HG02610 (cell line): ENCODE measurements around the gene MMAB.

Source experiments
- ATAC-seq: cut with Tn5 transposase; IDR thresholded peaks from one replicate; pipeline ENCODE4 v1.9.1; 2021; ENCODE audit warnings: mild to moderate bottlenecking, moderate library complexity; ENCODE audit not compliant: unreplicated experiment

The MMAB gene

DNA sequence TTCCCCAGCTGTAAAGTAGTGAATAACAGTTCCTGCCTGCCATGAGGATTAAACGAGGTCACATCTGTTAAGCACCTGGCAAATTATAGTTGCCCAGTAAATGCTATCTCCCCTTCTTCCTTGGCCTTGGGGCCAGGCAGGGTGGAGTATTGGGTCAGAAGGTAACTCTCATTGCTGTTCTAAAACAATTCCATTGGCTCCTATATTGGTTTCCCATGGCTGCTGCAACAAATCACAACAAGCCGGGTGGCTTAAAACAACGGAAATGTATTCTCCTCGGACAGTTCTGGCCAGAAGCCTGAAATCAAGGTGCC, 31.9 kb downstream of the MMAB start:
- ATAC-seq: no peak

DNA sequence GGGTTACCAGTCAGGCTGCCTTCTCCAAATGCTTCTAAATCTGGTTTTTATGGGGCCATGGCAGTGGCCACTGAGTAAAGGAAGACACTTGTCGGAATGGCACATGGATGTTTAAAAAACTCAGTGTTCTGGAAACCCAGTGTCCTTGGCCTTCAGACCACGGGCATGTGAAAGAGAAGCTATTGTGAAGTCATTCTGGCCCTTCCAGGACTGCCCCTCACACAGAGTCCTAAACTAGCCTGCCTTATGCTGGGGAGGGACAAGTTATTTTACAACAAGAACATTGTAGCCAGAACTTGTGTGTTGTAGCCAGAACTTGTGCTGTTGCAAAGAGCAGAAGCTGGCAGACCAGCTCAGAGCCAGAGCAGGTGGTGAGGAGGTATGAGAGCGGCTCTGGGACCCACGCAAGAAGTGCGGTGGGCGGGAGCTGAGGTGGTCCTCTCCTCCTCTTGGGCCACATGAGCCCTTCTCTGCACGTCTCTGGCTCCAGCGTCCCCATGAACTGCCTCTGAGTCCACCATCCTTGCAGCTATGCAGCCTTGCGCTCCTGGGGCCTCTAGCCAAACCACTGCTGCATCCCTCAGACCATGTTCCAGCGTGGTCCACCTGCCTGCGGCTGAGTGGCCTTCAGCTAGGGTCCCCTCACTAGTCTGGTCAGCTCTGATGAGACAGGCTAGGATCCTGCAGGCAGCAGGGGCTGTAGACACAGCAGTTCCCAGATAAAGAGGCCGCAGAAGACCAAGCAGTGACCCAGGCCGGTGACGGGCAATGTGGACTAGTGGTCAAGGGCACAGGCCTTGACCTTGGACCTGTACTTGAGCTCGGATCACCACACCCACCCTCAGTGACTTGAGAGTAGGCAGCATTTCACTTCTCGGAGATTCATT, 32.5 kb downstream of the MMAB start:
- no peak for ATAC-seq

DNA sequence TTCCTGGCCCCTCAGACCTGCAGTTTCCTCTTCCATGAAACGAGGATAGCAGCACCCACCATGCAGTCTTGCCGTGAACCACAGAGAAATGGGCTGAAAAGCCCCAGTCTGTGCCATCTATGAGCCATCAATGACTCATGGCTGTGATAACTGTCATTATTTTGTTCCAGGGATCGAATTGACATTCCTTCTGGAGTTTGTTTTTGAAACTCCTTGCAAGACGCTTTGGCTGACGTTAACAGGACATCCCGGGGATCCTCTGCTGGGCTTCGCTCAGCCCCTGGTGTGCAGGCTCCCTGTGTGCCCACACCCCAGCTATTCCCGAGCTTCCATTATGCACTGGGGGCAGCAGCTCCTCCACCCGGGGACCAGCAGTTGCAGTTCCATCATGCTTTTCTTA, 33.8 kb downstream of the MMAB start:
- ATAC-seq: no peak

DNA sequence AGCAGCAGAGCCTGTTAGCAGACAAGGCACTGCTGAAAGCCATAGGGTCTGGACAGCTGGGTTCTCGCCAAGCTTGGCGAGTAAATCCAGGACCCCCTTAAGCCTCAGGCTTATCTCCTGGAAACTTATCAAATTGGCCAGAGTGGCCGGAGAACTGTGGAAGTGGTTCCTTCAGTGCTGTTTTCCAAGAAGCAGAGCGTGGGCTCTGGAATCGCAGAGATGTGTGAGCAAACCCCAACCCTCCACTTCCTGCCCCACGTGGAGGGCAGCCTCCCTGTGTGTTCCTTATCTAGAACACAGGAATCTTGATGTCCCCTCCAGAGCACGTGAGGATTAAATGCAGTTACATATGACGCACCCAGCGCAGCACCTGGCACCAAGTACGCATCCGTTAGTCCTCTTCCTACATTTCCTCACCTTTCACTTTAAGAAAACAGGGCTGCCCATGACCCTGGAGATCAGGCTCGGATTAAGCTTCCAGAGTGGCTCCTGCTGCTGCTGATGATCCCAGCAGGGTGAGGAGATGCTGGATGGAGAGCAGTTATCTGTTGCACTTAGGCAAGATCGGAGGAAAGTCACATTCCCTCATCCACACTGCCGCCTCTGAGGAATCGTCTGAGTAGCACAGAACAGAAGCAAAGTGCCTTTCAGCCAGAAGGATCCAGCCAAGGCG, 35.0 kb downstream of the MMAB start:
- no peak for ATAC-seq

DNA sequence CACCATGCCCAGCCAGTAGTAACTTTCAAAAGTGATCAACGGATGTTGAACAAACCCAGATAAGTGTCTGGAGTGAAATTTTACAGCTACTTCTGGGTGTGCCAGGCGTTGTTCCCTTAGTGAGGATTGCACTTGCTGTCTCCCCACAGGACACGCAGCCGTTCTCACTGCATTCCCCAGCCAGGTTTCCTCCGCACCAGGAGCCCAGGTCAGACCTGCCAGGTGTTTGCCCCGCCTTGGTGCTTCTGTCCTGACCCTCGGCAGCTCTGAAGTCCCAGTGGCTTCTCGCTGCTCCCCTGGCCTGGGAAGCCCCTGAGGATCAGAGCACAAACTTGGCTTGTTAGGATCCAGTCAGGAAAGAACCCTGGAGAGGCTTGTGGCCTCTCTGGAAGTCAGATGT, 36.2 kb downstream of the MMAB start:
- ATAC-seq: no peak

DNA sequence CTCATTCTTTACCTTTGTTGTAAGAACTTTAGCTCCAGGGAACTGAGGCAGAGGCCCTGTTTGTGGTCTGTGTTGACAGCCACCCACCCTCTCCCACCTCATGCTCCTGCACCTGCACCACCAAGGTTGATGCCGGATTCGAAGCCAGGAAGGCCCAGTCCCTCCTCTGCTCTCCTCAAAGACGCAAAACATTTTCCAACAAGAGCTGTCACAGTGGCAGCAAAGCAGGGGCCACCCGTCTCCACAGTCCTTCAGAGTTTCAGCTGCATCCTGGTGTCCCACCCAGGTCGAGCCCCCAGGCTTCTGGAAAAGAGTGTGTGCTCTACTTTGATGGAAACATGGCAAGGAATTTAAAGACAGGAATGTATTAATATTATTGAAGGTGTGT, 37.4 kb downstream of the MMAB start:
- no peak for ATAC-seq

DNA sequence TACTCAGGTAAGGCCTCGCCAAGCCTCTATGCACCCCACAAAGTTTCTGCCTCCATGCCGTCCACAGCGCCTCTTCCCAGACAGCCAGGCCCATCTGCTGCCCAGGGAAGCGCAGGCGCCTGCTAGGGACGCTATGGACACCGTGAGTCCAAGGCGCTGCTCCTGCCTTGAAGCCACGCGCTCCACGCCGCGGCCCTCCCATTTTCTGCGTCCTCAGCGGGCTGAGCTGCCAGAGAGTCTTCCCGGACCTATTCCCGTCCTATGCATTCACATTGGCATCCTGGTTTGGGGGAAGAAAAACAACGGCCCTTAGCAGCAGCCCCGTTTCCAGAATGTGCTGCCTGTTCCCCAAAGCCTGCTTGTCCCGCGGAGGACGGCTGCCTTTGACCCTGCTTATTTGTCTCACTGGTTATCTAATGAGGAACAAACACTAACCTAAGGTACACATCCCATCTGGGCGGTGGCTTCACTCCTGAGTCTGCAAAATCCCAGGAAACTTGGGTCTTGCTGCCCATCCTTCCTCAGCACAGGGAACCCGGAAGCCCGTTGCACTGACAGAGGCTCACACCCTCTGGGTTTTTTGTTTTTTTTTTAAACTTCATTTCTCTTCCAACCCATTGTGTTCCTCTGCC, 38.0 kb downstream of the MMAB start:
- no peak for ATAC-seq

DNA sequence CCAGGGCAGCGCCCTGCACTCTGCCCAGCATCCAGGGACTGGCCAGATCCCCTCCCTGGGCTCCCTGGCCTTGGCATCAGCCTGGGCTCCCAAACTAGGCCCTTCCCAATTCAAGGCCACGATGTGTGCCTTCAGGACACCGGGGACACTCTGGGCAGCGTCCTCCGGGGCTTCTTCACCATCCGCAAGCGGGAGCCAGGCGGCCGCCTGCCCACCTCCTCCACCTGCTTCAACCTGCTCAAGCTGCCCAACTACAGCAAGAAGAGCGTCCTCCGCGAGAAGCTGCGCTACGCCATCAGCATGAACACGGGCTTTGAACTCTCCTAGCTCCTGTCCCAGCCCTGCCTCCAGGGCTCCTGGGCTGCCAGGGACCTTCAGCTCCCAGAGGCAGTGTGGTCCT, 38.8 kb downstream of the MMAB start:
- no peak for ATAC-seq

DNA sequence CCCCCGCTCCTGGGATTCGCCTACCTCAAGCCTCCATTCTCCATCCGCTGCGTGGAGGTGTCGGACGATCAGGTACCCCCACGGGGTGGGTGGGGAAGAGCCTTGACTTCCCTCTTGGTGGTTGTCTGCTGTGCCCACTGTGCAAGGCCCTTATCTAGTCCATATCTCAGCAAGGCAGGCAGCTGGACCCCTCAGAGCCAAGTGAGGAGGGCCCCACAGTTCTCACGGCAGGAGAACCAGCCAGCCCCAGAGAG, 39.9 kb downstream of the MMAB start:
- no peak for ATAC-seq

DNA sequence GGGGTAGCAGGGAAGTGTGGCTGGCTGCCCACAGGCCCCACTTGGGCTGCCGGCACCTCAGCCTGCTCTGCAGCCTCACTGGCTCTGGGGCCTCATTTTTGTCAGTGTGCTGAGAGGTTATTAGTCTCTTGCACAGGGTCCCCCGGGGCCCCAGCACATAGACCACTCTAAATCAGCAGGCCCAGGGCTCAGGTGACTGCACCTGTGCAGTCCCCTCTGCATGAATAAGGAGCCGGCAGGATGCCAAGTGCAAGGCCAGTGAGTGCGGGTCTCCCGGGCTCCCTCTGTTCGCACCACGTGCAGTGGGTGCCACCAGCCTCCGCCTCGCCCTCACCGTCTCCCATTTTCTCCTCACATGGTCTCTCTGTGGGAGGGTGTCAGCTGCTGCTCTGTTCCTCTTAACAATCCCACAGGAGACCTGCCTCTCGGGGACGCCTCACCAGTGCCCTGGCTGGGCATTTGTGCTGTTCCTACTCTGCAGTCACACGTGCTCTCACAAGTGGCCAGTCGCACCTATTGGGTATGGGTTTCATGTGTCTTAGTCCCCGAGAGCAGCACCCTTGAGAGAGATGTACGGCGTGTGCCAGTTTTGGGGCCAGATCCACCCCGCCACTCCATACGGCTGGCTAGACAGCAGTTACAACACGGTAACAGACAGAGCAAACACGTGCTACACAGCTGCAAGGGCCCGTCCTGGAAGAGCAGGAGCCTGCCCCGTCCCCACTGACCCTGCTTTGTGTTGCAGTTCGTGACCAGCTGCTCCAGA, 40.4 kb downstream of the MMAB start:
- no peak for ATAC-seq

DNA sequence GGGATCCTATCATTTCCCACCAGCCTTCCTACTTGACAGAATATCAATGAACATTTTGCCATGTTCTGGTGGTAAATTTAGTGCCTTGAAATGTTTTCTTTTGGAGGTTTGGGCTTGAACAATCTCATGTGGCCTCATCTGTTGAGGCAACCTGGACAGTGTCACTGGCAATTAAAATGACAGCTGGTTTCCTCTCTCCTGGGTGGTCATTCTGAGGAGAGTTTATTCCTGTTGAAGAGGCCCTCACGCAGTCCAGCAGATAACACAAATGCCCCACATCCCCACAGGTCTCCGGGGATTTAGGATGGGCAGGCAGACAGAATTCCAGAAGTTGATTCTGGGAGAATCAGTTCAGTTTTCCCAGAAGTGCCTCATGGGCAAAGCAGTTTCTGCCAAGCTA, 41.9 kb downstream of the MMAB start:
- no peak for ATAC-seq

DNA sequence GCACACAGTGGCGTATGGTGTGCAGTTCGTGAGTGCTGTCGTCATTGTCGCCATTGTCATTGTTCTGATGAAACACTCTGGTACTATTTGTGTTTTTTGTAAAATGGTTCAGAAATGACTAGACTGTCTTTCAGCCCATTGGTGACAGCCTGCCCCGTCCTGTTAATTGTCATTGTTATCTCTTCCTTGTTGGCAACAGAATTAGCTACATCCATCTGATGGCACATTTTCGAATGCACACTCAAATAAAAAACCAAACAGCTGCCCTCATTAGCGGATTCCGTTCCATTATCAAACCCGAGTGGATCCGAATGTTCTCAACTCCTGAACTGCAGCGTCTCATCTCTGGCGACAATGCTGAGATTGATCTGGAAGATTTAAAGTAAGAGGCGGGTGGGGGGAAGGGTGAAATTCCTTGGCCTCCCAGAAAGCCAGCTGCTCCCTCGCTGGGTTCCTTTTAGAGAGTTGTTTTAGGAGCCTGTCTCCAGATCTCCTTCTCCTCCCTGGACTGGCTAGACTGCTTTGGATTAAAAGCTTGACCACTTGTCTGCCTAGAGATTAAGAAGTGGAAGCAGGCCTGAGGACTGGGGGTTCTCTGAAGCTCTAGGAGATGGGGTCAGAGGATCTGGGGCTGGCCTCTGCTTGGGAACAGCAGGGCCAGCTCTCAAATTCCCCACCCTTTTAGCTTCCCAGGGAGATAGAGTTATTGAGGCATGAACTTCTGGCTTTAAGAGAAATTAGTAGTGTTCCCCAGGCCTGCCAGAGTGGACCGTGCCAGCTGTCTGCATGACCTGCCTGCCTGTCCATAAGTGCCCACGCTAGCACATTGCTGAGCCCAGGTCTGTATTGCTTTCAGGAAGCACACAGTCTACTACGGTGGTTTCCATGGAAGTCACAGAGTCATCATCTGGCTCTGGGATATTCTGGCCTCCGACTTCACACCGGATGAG, 43.3 kb downstream of the MMAB start:
- ATAC-seq: no peak

DNA sequence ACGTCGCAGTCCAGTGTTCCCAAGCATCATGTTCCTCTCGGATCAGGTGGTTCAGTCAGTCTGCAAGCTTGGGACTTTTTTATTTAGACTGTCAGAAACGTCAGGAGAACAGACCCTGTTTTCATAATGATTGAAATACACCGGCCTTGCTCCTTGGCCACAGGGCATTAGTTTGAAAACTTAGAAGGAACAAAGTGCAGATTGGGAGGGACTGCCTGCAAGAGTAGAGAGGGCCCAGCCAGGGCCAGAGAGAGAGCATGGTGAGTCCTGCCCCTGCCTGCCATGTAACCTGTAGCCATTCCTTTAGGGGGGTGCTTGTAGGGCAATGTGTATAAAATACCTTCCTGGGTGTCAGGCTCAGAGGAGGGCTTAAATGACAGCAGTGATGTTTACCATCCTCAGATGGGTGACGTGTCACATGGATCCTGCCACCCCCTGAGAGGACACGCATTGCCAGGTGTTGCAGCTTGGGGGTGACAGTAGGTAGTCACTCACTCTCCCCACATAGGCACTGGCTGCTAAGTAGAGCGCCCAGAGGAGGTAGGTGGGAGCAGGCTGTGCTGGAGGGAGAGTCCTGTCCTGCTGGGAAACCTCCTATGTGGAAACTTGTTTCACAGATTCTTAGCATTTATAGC, 45.7 kb downstream of the MMAB start:
- no peak for ATAC-seq

DNA sequence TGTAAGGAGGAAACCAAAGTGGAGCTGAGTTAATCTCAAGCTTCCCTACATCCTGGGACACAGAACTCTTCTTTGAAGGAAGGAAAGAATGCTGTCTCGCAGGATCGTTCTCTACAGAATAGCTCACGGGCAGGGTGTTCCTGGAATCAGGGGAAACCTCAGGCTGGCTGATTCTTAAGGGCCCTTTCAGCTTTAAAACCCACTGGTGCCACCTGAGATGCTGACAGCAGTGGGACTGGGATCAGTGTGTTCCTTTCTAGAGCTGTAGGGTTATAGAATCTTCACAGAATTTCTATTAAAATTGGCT, 48.1 kb downstream of the MMAB start:
- no peak for ATAC-seq

DNA sequence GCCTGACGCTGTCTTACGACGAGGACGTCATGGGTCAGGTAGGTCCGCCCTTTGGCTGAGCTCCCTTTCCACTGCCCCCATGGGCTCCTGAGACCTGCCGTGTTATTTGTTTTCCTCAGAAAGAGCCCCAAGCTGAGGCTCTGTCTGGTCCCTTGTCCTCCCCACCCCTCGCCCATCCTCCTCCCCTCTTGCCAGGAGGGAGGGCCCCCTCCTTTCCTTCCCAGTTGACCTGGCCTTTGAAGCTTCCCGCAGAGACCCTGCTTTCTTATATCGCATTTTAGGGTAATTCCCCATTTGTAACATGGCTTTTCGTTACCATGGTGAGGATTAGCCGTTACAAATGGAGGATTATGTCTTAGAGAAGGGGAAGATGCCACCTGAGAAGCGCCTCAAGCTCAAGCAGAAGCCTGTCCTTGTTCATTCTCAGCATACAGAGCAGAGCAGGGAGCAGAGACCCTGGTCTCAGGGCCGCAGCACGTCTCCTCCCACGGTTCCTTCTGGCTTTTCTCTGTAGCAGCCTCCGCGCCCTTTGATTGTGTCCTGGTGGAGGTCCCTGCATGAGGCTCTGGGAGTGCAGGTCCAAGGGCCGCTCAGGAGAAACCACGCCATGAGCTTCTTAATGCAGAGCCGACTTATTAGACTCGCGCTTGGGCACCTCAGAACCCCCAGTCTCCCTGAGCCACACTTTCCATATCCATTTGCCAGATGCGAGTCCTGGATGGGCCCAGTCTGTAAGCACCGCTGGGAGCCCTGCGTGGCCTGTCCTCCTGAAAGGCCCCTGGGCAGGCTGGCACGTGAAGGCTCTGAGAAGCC, 48.6 kb downstream of the MMAB start:
- ATAC-seq: no peak

DNA sequence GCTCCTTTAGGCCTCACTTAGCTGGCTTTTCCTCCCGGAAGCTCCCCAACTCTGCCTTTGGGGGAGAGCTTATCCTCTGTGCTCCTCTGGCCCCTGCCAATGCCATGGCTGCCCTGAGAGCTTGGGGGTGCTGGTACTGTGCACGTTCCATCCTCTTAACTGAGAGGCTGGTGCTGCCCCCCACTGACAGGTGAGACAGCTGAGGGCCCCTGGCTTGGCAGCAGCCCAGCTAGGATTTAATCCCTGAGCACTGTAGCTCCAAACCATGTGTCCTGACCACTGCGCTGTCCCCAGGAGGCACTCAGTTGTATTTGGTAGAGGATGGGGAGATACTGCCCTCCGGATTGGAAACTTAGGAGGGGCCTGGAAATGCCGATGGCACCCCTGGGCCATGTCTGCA, 49.8 kb downstream of the MMAB start:
- ATAC-seq: no peak

DNA sequence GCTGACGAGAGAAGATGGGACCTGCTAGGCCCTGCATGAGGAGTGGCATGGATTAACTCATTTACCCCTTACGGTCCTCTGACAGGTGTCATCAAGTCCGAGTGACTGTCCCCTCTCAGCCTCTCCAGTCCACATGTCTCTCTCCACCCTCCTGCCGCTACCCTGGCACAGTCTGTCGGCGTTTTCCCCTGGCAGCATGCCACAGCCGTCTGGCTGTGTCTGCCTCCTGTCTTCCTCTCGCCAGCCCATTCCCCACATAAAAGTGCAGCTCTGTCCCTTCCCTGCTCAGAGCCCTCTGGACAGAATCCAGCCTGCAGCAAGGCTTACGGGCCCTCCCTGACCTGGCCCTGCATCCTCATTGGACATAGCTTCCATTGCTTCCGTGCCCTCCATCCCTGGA, 50.2 kb downstream of the MMAB start:
- no peak for ATAC-seq

DNA sequence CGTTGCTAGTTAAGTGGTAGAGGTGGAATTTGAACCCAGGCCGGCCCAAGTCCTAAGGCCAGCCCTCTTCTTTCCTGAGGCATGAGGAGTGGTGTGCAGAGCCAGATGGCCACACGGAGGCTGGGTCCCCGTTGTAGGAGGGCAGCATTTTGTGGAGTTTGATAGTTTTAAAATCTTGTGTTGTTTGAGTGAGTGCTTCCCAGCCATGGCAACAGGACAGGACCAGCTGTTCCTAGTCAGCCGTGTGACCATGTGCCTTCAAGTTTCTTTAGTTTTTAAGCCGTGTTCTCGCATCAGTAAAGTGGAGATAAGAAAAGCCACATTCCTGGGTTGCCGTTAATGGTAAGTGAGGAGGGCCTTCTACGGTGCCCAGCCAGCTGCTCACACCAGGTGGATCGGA, 51.5 kb downstream of the MMAB start:
- no peak for ATAC-seq

DNA sequence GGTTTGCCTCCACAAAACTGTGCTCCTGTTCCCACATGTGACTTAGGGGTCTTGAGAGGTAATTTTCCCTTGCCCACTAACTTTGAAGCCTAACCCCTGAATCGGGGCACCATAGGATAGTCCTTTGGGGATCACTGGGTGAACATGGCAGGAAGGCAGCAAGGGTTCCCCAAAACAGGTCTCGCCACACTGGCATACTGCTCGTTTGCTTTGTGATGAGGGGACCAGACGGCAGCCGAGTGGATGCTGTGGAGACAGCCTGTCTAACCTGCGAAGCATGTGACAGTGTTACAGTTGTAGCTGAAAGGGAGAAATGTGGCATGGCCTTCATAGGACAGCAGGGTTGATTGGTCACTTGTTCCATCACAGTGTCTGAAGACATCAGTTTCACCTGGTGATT, 53.5 kb downstream of the MMAB start:
- ATAC-seq: no peak
